ENCODE results near the gene CLCN2.

DNA sequence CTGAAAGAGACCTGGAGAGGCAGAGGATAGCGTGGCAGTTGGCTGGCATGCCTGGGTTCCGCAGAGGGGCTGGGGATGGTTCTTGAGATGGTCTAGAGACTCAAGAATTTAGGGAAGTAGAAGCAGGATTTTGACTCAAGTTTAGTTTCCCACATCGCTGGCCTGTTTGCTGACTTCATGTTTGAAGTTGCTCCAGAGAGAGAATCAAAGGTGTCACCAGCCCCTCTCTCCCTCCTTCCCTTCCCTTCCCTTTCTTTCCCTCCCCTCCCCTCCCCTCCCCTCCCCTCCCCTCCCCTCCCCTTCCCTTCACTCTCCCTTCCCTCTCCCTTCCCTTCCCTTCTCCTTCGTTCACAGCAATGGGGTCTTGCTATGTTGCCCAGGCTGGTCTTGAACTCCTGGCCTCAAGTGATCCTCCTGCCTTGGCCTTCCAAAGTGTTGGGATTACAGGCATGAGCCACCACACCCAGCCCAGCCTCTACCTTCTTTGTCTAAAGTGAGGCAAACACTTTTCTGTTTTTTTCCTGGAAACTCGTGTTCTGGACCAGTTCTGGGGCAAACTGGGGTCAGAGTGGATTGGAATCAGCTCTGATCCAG lies 28.6 kb upstream of the CLCN2 start:
- TF ChIP-seq POLR2AphosphoS5 (IDR thresholded peaks at IDR 0.05) (no peak), POLR2A (IDR thresholded peaks at IDR 0.05; ENCODE audit: low read depth) (no peak)
- TF ChIP-seq, protein P1, sequence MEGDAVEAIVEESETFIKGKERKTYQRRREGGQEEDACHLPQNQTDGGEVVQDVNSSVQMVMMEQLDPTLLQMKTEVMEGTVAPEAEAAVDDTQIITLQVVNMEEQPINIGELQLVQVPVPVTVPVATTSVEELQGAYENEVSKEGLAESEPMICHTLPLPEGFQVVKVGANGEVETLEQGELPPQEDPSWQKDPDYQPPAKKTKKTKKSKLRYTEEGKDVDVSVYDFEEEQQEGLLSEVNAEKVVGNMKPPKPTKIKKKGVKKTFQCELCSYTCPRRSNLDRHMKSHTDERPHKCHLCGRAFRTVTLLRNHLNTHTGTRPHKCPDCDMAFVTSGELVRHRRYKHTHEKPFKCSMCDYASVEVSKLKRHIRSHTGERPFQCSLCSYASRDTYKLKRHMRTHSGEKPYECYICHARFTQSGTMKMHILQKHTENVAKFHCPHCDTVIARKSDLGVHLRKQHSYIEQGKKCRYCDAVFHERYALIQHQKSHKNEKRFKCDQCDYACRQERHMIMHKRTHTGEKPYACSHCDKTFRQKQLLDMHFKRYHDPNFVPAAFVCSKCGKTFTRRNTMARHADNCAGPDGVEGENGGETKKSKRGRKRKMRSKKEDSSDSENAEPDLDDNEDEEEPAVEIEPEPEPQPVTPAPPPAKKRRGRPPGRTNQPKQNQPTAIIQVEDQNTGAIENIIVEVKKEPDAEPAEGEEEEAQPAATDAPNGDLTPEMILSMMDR (IDR thresholded peaks at IDR 0.05): no peak

All from esophagus muscularis mucosa (tissue), 3 donors.